Measurements from ENCODE around the gene ZBTB16.
A peak's percentile ranks its signal among the peaks of the same experiment; 100 is the strongest.

ZBTB16 gene

GRCh38 chr11:114192841-114193389 lies 133.4 kb downstream of the ZBTB16 start:
- DNase-seq: no peak

DNA sequence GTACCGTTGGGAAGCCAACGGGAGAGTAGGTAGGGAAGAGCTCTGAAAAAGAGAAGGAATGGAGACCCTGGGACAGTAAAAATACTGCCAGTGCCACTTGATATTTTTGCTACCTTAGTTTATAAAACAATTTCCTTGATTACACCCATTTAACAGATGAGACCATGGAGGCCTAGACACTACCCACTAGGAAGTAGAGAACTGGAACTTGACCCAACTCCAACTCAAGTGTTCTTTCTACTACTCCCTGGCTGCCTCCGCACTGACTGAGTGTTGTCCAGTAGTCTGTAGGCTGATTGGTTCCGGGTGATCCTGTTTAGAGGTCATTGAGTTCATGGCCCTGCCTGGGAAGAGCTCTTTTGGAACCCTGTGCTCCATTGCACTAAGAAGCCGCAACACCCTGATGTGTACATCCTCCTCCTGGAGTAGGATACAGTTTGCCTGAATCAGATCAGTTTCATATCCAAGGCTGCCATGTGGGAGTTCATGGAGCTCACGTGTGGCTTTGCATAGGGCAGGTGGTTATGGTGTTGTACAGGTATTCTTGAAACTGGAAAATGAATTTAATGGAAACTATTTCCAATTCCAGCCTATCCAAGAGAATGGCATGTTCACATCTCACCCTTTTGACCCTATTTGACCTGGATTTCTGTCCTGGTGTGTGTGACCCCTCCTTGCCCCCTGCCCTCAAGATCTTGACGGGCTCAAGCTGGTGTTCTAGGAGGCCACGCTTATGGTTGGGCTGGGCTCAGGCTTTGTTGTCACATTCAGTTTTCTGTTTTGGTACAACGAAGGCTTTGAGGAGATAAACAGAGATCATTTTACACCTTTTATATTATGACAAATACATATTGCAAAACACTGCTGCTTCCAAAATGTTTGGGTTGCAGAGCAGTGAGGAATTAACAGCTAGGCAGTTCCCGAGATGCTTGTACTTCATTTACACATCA lies 134.5 kb downstream of the ZBTB16 start:
- DNase-seq: no peak

- no peak for DNase-seq
These were observed 135.2 kb downstream of the ZBTB16 start for GRCh38 chr11:114194702-114195101.

DNA sequence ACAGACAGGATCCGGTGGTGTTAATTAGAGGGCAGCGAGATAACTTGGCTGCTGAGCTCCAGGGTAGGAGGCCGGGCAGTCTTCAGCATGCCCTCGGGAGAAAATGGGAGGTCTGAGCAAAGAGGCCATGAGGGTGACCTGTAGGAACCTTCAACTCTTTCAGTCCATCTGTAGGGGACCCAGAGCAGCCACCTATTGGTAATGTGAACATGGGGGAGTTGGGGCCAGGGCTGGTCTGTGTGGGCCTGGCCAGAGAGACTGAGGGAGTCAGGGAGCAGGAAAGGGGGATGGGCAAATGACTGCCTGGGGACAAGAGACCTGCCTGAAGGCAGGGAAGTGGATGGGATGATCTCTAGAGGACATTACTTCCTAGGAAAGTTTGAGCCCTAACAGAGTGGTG lies 135.6 kb downstream of the ZBTB16 start:
- no peak for DNase-seq

DNA sequence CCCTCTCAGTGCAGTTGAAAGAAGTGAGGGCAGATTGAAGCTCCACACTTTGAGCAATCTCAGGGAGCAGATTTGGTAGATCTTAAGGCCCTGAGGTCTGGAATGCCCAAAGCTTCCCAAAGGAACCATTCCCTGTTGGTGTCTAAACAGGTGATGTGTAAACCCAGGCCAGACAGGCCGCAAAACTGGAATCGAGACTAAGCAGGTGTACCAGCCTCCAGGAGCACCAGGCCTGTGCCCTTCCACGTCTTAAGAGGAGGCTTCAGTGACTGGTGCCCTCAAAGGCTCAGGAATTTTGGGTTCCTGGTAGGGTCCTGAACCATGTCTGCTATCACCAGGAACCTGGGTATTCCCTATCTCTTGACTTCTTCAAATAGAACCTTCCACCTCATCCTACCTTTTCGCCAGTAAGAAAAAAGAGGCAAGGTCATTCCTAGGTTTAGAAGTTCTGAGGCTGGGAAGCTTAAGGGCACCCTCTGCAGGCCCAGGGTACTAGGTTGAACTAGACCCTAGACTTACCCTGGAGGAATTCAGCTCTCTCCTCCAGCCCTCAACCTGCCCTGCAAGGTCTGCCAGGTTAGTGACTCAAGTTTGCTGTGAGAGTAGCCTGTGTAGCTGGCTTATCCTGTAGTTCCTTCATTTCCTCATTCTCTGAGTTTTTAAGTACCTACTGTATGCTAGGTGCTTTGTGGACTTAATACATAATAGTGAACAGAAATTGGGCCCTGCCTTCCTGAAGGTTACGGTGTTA lies 136.6 kb downstream of the ZBTB16 start:
- no peak for DNase-seq

GRCh38 chr11:114196997-114197703 lies 137.6 kb downstream of the ZBTB16 start:
- DNase-seq: peak; percentile 49

DNA sequence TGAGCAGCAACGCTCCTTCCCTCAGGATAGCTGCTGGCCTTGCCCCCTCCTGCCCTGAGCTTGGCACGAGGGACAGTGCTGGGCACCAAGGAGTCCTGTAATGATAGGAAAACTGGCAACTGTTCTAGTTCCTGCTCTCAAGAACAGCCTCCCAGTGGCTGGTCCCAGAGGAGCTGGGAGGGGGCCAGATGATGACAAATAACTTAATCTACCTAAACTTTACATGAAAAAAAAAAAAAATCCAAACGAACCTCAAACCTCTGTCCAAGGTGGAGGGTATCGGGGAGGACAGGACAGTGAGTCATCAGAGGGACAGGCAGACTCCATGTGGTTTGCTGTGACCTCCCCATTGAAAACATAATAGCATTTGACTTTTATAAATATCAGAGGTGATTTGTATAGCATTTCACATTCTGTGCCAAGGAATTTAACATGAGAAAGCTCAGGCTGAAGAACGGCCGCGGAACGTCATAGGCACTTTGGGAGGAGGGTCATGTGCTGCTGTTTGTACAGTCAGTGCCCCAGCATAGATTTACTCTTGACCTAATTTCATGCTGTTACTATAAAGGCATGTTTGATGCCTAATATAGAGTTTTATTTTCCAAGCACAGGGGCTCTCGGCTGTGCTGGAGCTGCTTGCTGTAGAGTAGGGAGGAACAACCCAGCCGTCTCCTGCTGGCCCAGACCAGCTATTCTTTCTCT lies 138.4 kb downstream of the ZBTB16 start:
- DNase-seq: peak; percentile 83

DNA sequence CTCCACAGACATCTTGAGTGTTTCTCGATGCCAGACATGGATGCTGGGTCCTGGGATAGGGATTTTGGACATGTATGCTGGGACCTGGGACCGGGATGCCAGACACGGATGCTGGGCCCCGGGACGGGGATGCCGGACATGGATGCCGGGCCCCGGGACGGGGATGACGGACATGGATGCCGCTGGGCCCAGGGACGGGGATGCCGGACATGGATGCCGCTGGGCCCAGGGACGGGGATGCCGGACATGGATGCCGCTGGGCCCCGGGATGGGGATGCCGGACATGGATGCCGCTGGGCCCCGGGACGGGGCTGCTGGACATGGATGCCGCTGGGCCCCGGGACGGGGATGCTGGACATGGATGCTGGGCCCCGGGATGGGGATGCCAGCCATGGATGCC lies 139.5 kb downstream of the ZBTB16 start:
- DNase-seq: no peak

GRCh38 chr11:114200351-114201133 lies 141.0 kb downstream of the ZBTB16 start:
- no peak for DNase-seq

GRCh38 chr11:114201219-114201618 lies 141.7 kb downstream of the ZBTB16 start:
- no peak for DNase-seq

GRCh38 chr11:114202011-114202609 lies 142.6 kb downstream of the ZBTB16 start:
- no peak for DNase-seq

- no peak for DNase-seq
These were observed 147.6 kb downstream of the ZBTB16 start for GRCh38 chr11:114207096-114207495.

DNA sequence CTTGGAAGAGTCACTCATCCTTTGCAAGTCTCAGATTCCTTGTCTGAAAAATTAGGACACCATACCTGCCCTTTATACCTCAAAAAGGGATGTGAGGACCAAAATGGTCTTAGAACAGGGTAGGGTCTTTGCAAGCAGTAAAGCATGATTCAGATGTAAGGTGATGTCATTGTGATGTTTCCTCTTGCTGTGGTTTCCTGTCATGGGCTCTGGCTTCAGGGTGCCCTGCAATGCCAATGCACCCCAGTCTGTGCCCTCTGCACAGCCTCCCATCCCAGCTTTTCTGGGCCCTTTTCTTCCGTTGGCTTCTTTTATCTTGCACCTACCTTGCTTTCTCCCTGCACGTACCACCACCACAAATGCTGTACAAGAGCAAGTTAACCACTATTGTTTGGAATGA lies 148.9 kb downstream of the ZBTB16 start:
- DNase-seq: no peak

- no peak for DNase-seq
These were observed 149.8 kb downstream of the ZBTB16 start for GRCh38 chr11:114209343-114209742.

GRCh38 chr11:114209904-114210303 lies 150.4 kb downstream of the ZBTB16 start:
- DNase-seq: no peak

GRCh38 chr11:114211444-114212121 lies 152.1 kb downstream of the ZBTB16 start:
- DNase-seq: no peak

DNA sequence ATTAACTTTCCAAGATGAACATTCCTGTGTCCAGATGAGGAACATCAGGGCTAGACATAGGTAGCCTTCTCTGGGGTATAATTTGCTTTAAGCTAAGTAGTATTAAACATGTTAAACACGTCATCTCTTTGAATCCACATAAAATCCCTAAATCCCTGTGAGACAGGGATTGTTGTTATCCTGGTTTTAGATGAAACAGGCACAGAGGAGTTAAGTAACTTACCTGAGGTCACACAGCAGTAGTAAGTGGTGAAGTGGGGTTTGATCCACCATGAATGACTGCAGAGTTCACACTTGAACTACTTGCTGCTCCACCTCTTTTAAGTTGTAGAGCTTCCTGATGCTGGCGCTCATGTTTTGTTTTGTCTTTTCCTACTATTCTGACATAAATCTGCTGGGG lies 154.1 kb downstream of the ZBTB16 start:
- DNase-seq: no peak

- DNase-seq: no peak
These were observed 155.9 kb downstream of the ZBTB16 start for GRCh38 chr11:114215428-114215827.

GRCh38 chr11:114215871-114216795 lies 156.6 kb downstream of the ZBTB16 start:
- DNase-seq: no peak

All from femur (tissue), 1 donor.